Measurements from ENCODE around the gene TEAD2. TPM values are rescaled to one million over a fixed set of nuclear protein-coding genes. Genes with fewer than 3 reads are reported as not detected.

Gene TEAD2
- total and polyA plus RNA-seq, 2 donors (not counting 1 experiment from before 2014, with no cell fraction given), result 5.8 to 12.0 TPM

DNA sequence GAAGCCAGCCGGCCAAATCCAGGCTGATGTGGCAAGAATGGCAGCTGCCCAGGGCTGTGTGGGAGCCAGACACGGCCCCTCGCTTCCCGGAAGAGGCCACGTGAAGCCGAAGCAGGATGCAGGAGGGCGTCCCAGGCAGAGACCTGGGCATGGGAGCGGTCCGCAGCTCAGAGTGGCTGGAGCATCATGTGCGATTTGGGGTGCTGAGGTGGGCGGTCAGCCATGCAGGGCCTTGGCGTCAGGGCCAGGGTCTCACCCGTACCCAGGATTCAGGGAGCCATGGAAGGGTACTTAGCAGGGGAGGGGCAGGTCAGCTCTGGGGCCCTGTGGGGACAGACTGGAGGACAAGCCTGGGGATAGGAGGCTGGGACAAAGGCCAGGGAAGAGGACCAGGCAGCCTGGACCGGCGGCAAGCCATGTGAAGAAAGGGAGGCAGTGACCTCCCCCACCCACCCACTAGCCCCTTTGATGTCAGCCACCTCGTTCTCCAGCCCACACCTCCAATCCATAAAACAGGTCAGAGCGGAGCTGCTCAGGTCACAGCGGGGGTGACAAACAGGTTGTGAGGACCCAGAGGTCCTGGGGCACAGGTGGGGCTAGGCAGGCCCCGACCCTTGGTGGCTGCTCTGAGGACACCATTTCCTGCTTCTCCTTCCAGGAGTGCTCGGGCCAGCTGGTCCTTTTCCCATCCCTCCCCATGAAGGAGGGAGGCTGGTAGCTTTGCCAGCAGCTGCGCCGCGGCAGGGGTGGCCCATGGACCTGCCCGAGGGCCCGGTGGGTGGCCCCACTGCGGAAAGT is 28.1 kb upstream of the TEAD2 start:
- peak overlapping the region; percentile 92 for H3K27ac Mint-ChIP-seq
- Histone ChIP-seq H4K20me1 (ENCODE audit: control insufficient read depth, insufficient read depth, low read length, poor library complexity, severe bottlenecking) (no peaks in the 10 kb centered on the region), H3K4me3 (ENCODE audit: control extremely low read depth in 1 of 5, extremely low read depth in 1 of 5, insufficient read depth in 1 of 5, low read depth in 2 of 5, low read length in 4 of 5) (peak overlapping the region in 2 of 5 experiments; percentile 1 to 32), H3K9ac (ENCODE audit: low read length) (peak overlapping the region; percentile 48), H3K36me3 (replicated peaks in 1 of 2; ENCODE audit: control extremely low read depth in 1 of 2, control insufficient read depth in 1 of 2, extremely low read depth in 1 of 2, insufficient read depth in 2 of 2, low read length in 1 of 2) (no peaks in the 10 kb centered on the region), H3K27me3 (replicated peaks in 1 of 4; ENCODE audit: control extremely low read depth in 1 of 4, control insufficient read depth in 3 of 4, insufficient read depth in 4 of 4, low read length in 3 of 4) (no peaks in the 10 kb centered on the region), H3K4me1 (ENCODE audit: control insufficient read depth in 2 of 2, insufficient read depth in 2 of 2, low read length in 2 of 2) (peaks cover 21 to 46% of the 10 kb centered on the region in 2 donors), H3K9me3 (ENCODE audit: control extremely low read depth in 1 of 3, control insufficient read depth in 2 of 3, insufficient read depth in 1 of 3, low read length in 2 of 3) (peaks cover 0 to 6% (median 0%) of the 10 kb centered on the region in 3 donors), H3K79me2 (ENCODE audit: control insufficient read depth, insufficient read depth, low read length) (no peaks in the 10 kb centered on the region), H3K27ac (ENCODE audit: low read length in 2 of 2) (peak overlapping the region; percentile 51 to 65), H3K4me2 (replicated peaks; ENCODE audit: low read depth, low read length, poor library complexity, severe bottlenecking) (peak overlapping the region; percentile 62), H2AFZ (ENCODE audit: insufficient read depth, low read depth, low read length, poor library complexity, severe bottlenecking) (peak overlapping the region; percentile 65)
- H3K27me3 Mint-ChIP-seq, result no peaks in the 10 kb centered on the region
- peaks cover 43% of the 10 kb centered on the region for H3K4me1 Mint-ChIP-seq
- no peaks in the 10 kb centered on the region for H3K9me3 Mint-ChIP-seq (ENCODE audit: insufficient read depth)
- CTCF ChIA-PET, result interaction anchor here (0.9 to 5.9 kb wide), 41 partner anchors 9 to 290 kb away, joined by 3 to 54 read pairs (median 7); partner anchors contain the start of genes ALDH16A1, CD37, FLT3LG and GFY
- DNase-seq, result peak; percentile 35
- 90% methylated on average over 24 of the region's 26 CpGs for WGBS (ENCODE audit: insufficient coverage)
- POLR2A ChIA-PET, result interaction anchor here (0.5 to 2.9 kb wide), 12 partner anchors 28 to 1117 kb away, joined by 3 to 18 read pairs (median 4); partner anchors contain the start of genes CD37, FLT3LG and TEAD2
- intact Hi-C loops (cut with micrococcal nuclease), result loop anchor here (2.0 to 5.0 kb wide), 3 partner anchors 37 to 163 kb away; partner anchors contain the start of genes CD37 and GFY
- H3K4me3 Mint-ChIP-seq, result peak overlapping the region; percentile 61
- TF ChIP-seq CTCF (IDR thresholded peaks at IDR 0.05), result no peak
- no peak for TF ChIP-seq EZH2 (IDR thresholded peaks at IDR 0.05; ENCODE audit: borderline replicate concordance, insufficient read depth, low read depth, low read length, poor library complexity, severe bottlenecking)
- ATAC-seq (ENCODE audit: low read depth), result no peak

DNA sequence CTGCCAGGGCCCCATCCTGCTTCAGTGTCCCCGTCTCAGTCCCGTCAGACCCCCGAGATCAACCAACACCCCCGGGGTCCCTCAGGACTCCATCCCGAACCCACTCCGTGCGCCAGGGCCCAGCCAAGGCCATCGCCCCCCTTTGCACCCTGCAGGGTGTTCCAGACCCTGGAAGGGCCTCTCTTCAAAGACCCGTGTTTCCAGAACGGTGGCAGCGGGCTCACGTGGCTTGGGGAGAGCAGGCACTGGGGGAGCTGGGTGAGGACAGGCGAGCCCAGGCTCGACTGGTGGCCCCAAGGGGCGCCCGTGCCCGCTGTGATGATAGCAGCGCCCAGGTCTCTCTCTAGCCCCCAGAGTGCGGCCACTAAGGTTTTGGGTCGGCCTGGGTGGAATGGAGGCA is 27.2 kb upstream of the TEAD2 start:
- Mint-ChIP-seq H3K27ac (no peak overlapping the region), H3K9me3 (ENCODE audit: insufficient read depth) (no peaks in the 10 kb centered on the region), H3K27me3 (no peaks in the 10 kb centered on the region), H3K4me1 (peaks cover 43% of the 10 kb centered on the region), H3K4me3 (peak overlapping the region; percentile 61)
- CTCF ChIA-PET, result interaction anchor here (1.0 to 5.9 kb wide), 6 partner anchors 24 to 124 kb away, joined by 3 to 54 read pairs (median 8); partner anchors contain the start of gene GFY
- Histone ChIP-seq H2AFZ (ENCODE audit: insufficient read depth, low read depth, low read length, poor library complexity, severe bottlenecking) (no peak overlapping the region), H3K4me2 (replicated peaks; ENCODE audit: low read depth, low read length, poor library complexity, severe bottlenecking) (no peak overlapping the region), H4K20me1 (ENCODE audit: control insufficient read depth, insufficient read depth, low read length, poor library complexity, severe bottlenecking) (no peaks in the 10 kb centered on the region), H3K79me2 (ENCODE audit: control insufficient read depth, insufficient read depth, low read length) (no peaks in the 10 kb centered on the region), H3K36me3 (replicated peaks in 1 of 2; ENCODE audit: control extremely low read depth in 1 of 2, control insufficient read depth in 1 of 2, extremely low read depth in 1 of 2, insufficient read depth in 2 of 2, low read length in 1 of 2) (no peaks in the 10 kb centered on the region), H3K4me1 (ENCODE audit: control insufficient read depth in 2 of 2, insufficient read depth in 2 of 2, low read length in 2 of 2) (peaks cover 21 to 46% of the 10 kb centered on the region in 2 donors), H3K9ac (ENCODE audit: low read length) (no peak overlapping the region), H3K27ac (ENCODE audit: low read length in 2 of 2) (no peak overlapping the region), H3K9me3 (ENCODE audit: control extremely low read depth in 1 of 3, control insufficient read depth in 2 of 3, insufficient read depth in 1 of 3, low read length in 2 of 3) (peaks cover 0 to 6% (median 0%) of the 10 kb centered on the region in 3 donors), H3K4me3 (ENCODE audit: control extremely low read depth in 1 of 5, extremely low read depth in 1 of 5, insufficient read depth in 1 of 5, low read depth in 2 of 5, low read length in 4 of 5) (no peak overlapping the region), H3K27me3 (replicated peaks in 1 of 4; ENCODE audit: control extremely low read depth in 1 of 4, control insufficient read depth in 3 of 4, insufficient read depth in 4 of 4, low read length in 3 of 4) (no peaks in the 10 kb centered on the region)
- DNase-seq (no peak), ATAC-seq (ENCODE audit: low read depth) (no peak)
- intact Hi-C loops (cut with micrococcal nuclease), result no loop called here
- WGBS (ENCODE audit: insufficient coverage), result 95% methylated on average over 20 of the region's 20 CpGs
- TF ChIP-seq EZH2 (IDR thresholded peaks at IDR 0.05; ENCODE audit: borderline replicate concordance, insufficient read depth, low read depth, low read length, poor library complexity, severe bottlenecking) (no peak), CTCF (IDR thresholded peaks at IDR 0.05) (no peak)
- POLR2A ChIA-PET, result interaction anchor here (2.2 to 2.9 kb wide), 2 partner anchors 27 to 55 kb away, joined by 6 to 18 read pairs; partner anchors contain the start of genes CD37 and TEAD2

Data from B cell (primary cell).